Mucosa of rectum (tissue), 2 donors: ENCODE results near the gene WDR47.
"Not testable (repeated sequence)": the region's sequence is repeated elsewhere in the genome, so short reads cannot be mapped to it uniquely, and the experiment has no call there.

Source experiments
- H3K27ac ChIP-seq, 2 donors: one replicate each; pipeline ENCODE4 v1.7.0; 2013; ENCODE audit warnings: inconsistent platforms in 2 of 2, low read depth in 2 of 2, low read length in 2 of 2
- H3K27me3 ChIP-seq, 2 donors: one replicate each; pipeline ENCODE4 v1.7.0; 2013; ENCODE audit warnings: low read length in 2 of 2; ENCODE audit not compliant: control insufficient read depth in 2 of 2, insufficient read depth in 2 of 2
- H3K36me3 ChIP-seq, 2 donors: one replicate each; pipeline ENCODE4 v1.7.0; 2013; ENCODE audit warnings: low read length in 2 of 2; ENCODE audit not compliant: control insufficient read depth in 2 of 2, insufficient read depth in 2 of 2
- H3K4me1 ChIP-seq, 2 donors: one replicate each; pipeline ENCODE4 v1.7.0; 2013; ENCODE audit warnings: low read length in 2 of 2, mild to moderate bottlenecking in 1 of 2; ENCODE audit not compliant: control insufficient read depth in 2 of 2, insufficient read depth in 2 of 2
- H3K4me3 ChIP-seq, 2 donors: one replicate each; pipeline ENCODE4 v1.7.0; 2013; ENCODE audit warnings: low read length in 2 of 2
- H3K9ac ChIP-seq, 2 donors: one replicate each; pipeline ENCODE4 v1.7.0; 2013; ENCODE audit warnings: low read length in 2 of 2, low read depth in 1 of 2, mild to moderate bottlenecking in 1 of 2
- H3K9me3 ChIP-seq, 2 donors: one replicate each; pipeline ENCODE4 v1.7.0; 2013; ENCODE audit warnings: low read length in 2 of 2; ENCODE audit not compliant: control insufficient read depth in 2 of 2
- donor health status: healthy.
- donor health status: Normal muscosa, but diverticular disease.

The WDR47 gene

GRCh38 chr1:109027841-109028240 lies 14.1 kb downstream of the WDR47 start:
- Histone ChIP-seq H3K4me3 (no peak overlapping the region), H3K27me3 (no peaks in the 10 kb centered on the region), H3K9me3 (no peaks in the 10 kb centered on the region), H3K36me3 (no peaks in the 10 kb centered on the region), H3K4me1 (no peaks in the 10 kb centered on the region), H3K27ac (no peak overlapping the region), H3K9ac (no peak overlapping the region)

- Histone ChIP-seq H3K4me1 (no peaks in the 10 kb centered on the region), H3K9ac (no peak overlapping the region), H3K27me3 (no peaks in the 10 kb centered on the region), H3K9me3 (no peaks in the 10 kb centered on the region), H3K36me3 (no peaks in the 10 kb centered on the region), H3K27ac (no peak overlapping the region), H3K4me3 (no peak overlapping the region)
These were observed 16.2 kb downstream of the WDR47 start for GRCh38 chr1:109025694-109026093.

DNA sequence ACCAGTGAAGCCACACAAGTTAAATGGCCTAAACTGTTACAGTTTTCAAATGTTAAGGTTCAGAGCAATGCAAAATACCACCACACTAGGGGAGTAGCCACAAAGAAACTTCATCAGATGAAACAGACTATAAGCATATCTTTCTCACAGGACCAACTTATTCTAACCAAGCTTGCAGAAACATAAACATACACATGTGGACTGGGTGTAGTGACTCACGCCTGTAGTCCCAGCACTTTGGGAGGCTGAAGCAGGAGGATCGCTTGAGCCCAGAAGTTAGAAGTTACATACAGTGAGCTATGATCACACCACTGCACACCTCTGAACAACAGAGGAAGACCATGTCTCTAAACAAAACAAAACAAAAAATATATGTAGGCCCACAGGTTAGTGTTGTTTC lies 17.3 kb downstream of the WDR47 start:
- H3K27ac ChIP-seq = no peak overlapping the region
- no peaks in the 10 kb centered on the region for H3K9me3 ChIP-seq
- no peaks in the 10 kb centered on the region for H3K27me3 ChIP-seq
- no peak overlapping the region for H3K9ac ChIP-seq
- H3K4me3 ChIP-seq = no peak overlapping the region
- no peaks in the 10 kb centered on the region for H3K36me3 ChIP-seq
- no peaks in the 10 kb centered on the region for H3K4me1 ChIP-seq

- Histone ChIP-seq H3K9ac (no peak overlapping the region), H3K4me3 (no peak overlapping the region), H3K27ac (no peak overlapping the region), H3K9me3 (no peaks in the 10 kb centered on the region), H3K4me1 (no peaks in the 10 kb centered on the region), H3K27me3 (no peaks in the 10 kb centered on the region), H3K36me3 (peaks cover 5 to 8% of the 10 kb centered on the region in 2 donors)
These were observed 21.1 kb downstream of the WDR47 start for GRCh38 chr1:109020693-109021257.

- not testable (repeated sequence) for H3K4me3 ChIP-seq, H3K4me1 ChIP-seq, H3K27ac ChIP-seq, H3K27me3 ChIP-seq, H3K9me3 ChIP-seq, H3K9ac ChIP-seq
- peaks cover 12 to 13% of the 10 kb centered on the region in 2 donors for H3K36me3 ChIP-seq
These were observed 24.2 kb downstream of the WDR47 start for GRCh38 chr1:109017719-109018118.

- H3K9me3 ChIP-seq = no peaks in the 10 kb centered on the region
- H3K27ac ChIP-seq = no peak overlapping the region
- no peak overlapping the region for H3K4me3 ChIP-seq
- H3K27me3 ChIP-seq = no peaks in the 10 kb centered on the region
- no peaks in the 10 kb centered on the region for H3K4me1 ChIP-seq
- H3K9ac ChIP-seq = no peak overlapping the region
- H3K36me3 ChIP-seq = peaks cover 12 to 16% of the 10 kb centered on the region in 2 donors
These were observed 24.8 kb downstream of the WDR47 start for GRCh38 chr1:109017134-109017533.

DNA sequence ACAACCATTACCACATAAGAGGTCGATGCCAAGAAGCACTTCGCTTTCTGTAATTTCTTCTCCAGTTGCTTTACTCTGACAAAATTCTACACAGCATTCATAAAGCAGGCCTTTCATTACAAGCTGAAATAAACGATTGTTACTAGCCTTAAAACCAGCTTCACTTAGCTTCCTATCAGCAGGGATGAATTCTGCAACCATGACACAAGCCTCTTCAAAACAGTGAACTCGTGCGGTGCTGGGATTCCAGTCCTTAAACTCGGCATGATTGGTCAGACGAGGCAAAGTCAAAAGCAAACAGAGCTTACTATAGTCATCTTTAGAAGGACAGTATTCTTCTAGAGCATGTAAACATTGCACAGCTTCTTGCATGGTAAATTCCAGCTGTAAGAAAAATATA lies 30.6 kb downstream of the WDR47 start:
- Histone ChIP-seq H3K4me3 (no peak overlapping the region), H3K27ac (no peak overlapping the region), H3K36me3 (peaks cover 14 to 21% of the 10 kb centered on the region in 2 donors), H3K4me1 (no peaks in the 10 kb centered on the region), H3K9me3 (no peaks in the 10 kb centered on the region), H3K9ac (no peak overlapping the region), H3K27me3 (no peaks in the 10 kb centered on the region)

DNA sequence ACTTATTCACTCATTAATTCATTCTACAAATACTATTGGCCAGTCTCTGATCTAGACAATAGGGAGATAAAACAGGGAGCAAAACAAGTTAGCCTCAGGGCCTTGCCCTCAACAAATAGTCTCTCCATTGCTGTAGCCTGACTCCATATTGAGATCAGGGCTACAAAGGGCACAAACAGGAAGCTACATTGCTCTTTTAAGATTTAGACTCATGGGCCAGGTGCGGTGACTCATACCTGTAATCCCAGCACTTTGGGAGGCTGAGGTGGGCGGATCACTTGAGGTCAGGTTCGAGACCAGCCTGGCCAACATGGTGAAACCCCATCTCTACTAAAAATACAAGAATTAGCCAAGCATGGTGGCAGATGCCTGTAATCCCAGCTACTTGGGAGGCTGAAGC lies 45.3 kb downstream of the WDR47 start:
- peaks cover 18 to 21% of the 10 kb centered on the region in 2 donors for H3K36me3 ChIP-seq

GRCh38 chr1:108983114-108983513 lies 58.8 kb downstream of the WDR47 start:
- H3K9me3 ChIP-seq = no peaks in the 10 kb centered on the region
- H3K27me3 ChIP-seq = no peaks in the 10 kb centered on the region
- no peak overlapping the region for H3K9ac ChIP-seq
- no peak overlapping the region for H3K27ac ChIP-seq
- H3K36me3 ChIP-seq = peaks cover 0 to 27% of the 10 kb centered on the region in 2 donors
- H3K4me3 ChIP-seq = no peak overlapping the region
- no peaks in the 10 kb centered on the region for H3K4me1 ChIP-seq

More for the DNA sequence above, 45.3 kb downstream of the WDR47 start:
- not testable (repeated sequence) for H3K27me3 ChIP-seq, H3K4me3 ChIP-seq, H3K4me1 ChIP-seq, H3K27ac ChIP-seq, H3K9ac ChIP-seq, H3K9me3 ChIP-seq

DNA sequence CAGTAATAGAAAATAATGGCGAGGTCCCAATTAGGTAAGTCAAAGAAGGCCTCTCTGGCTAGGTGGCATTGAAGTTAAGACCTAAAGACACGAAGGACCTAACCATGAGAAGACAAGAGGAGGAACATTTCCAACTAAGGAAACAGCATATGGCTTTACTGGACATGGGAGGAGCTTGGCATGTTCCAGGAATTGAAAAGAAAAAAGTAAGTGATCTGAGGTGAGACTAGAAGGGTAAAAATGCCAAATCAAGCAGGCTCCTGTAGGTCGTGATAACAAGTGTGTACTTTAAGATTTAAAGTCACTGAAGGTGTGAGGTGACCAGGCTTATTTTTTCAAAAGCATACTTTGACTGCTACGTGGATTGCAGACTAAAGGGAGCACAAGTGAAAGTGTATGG lies 65.2 kb downstream of the WDR47 start:
- H3K4me1 ChIP-seq = no peaks in the 10 kb centered on the region
- H3K9me3 ChIP-seq = no peaks in the 10 kb centered on the region
- H3K27me3 ChIP-seq = no peaks in the 10 kb centered on the region
- no peak overlapping the region for H3K4me3 ChIP-seq
- no peak overlapping the region for H3K27ac ChIP-seq
- H3K36me3 ChIP-seq = peaks cover 6 to 11% of the 10 kb centered on the region in 2 donors
- no peak overlapping the region for H3K9ac ChIP-seq

DNA sequence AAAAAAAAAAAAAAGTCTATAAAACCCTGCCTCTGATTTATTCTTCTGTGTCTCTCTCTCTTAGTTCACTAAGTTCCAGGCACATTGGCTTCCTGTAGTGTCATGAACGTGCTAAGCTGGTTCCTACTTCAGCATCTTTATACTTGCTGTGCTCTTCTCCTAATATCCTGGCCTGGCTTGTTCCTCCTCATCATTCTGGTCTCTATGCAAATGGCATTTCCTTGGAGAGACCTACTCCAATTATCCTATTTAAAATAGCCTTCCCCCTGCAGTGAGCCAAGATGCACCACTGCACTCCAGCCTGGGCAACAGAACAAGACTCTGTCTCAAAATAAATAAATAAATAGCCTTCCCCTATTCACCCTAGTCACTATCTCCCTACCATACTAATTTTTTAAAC lies 69.0 kb downstream of the WDR47 start:
- no peaks in the 10 kb centered on the region for H3K27me3 ChIP-seq
- no peak overlapping the region for H3K9ac ChIP-seq
- H3K4me1 ChIP-seq = no peaks in the 10 kb centered on the region
- peaks cover 5 to 11% of the 10 kb centered on the region in 2 donors for H3K36me3 ChIP-seq
- H3K27ac ChIP-seq = no peak overlapping the region
- H3K4me3 ChIP-seq = no peak overlapping the region
- H3K9me3 ChIP-seq = no peaks in the 10 kb centered on the region
